Dendritic cell treated with granulocyte-macrophage colony-stimulating factor and Interleukin-4, amounts not matched to agents 40 ng/mL and 50 ng/mL, for 4 days (primary cell): ENCODE measurements around the gene ZNF280D.

Experiments used
- H3K27ac Mint-ChIP-seq: one replicate; pipeline ENCODE4 v1.8.0; 2022; ENCODE audit warnings: mild to moderate bottlenecking, mixed read lengths
- H3K27me3 Mint-ChIP-seq: one replicate; pipeline ENCODE4 v1.8.0; 2022; ENCODE audit warnings: mild to moderate bottlenecking, mixed read lengths
- H3K36me3 Mint-ChIP-seq: one replicate; pipeline ENCODE4 v1.8.0; 2022; ENCODE audit warnings: low read depth, mixed read lengths
- H3K4me1 Mint-ChIP-seq: one replicate; pipeline ENCODE4 v1.8.0; 2022; ENCODE audit warnings: low read depth, mixed read lengths
- H3K4me3 Mint-ChIP-seq: one replicate; pipeline ENCODE4 v1.8.0; 2022; ENCODE audit warnings: mild to moderate bottlenecking, moderate library complexity, mixed read lengths
- H3K9me3 Mint-ChIP-seq: one replicate; pipeline ENCODE4 v1.8.0; 2022; ENCODE audit warnings: mixed read lengths
- intact Hi-C: fragments of 100-400 bp; cut with micrococcal nuclease; formaldehyde crosslinking; loops from one replicate; pipeline ENCODE4 v1.15.0; 2022

The ZNF280D gene

DNA sequence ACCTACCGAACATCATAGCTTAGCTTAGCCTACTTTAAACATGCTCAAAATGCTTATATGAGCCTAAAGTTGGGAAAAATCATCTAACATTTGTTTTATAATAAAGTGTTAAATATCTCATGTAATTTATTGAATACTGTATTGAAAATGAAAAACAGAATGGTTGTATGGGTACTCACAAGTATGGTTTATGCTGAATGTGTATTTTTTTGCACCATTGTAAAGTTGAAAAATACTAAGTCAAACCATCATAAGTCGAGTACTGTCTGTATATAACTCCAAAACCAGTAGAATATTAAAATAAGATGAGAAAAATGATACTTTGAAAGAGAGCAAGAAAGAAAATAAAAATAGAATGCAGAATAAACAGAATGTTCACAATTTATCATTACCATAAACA lies 115.7 kb downstream of the ZNF280D start:
- H3K9me3 Mint-ChIP-seq, result no peaks in the 10 kb centered on the region

GRCh38 chr15:56616551-56616950 lies 116.8 kb downstream of the ZNF280D start:
- Mint-ChIP-seq H3K9me3 (no peaks in the 10 kb centered on the region), H3K27ac (no peak overlapping the region)
- intact Hi-C loops, result no loop called here

More for the DNA sequence above, 115.7 kb downstream of the ZNF280D start:
- Mint-ChIP-seq H3K36me3 (no peaks in the 10 kb centered on the region), H3K4me1 (peaks cover 7% of the 10 kb centered on the region), H3K27me3 (no peaks in the 10 kb centered on the region), H3K27ac (no peak overlapping the region), H3K4me3 (no peak overlapping the region)
- intact Hi-C loops, result no loop called here

DNA sequence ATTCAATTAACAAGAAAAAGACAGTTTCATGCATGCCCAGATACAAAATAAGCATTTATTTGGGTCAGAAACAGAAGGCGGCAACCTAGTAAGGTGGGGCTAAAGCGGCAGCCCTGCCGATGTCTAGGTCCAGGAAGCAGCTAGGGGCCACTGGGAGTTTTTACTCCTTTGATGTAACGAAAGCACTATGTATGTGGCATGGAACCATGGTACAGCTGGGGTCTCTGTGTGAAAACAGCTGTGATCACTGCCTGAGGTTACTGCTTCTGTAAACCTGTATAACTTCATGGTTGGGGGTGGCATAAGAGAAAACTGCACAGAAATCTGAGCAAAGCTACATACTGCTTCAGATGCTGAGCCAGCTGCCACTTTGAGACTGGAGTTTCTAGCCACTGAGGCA lies 119.5 kb downstream of the ZNF280D start:
- Mint-ChIP-seq H3K27me3 (no peaks in the 10 kb centered on the region), H3K36me3 (no peaks in the 10 kb centered on the region), H3K9me3 (no peaks in the 10 kb centered on the region), H3K4me1 (no peaks in the 10 kb centered on the region), H3K27ac (no peak overlapping the region), H3K4me3 (no peak overlapping the region)
- intact Hi-C loops, result no loop called here

More at GRCh38 chr15:56616551-56616950, 116.8 kb downstream of the ZNF280D start:
- H3K4me3 Mint-ChIP-seq, result no peak overlapping the region
- H3K36me3 Mint-ChIP-seq, result no peaks in the 10 kb centered on the region
- peaks cover 7% of the 10 kb centered on the region for H3K4me1 Mint-ChIP-seq
- H3K27me3 Mint-ChIP-seq, result no peaks in the 10 kb centered on the region

GRCh38 chr15:56608993-56609392 lies 124.3 kb downstream of the ZNF280D start:
- H3K27ac Mint-ChIP-seq, result no peak overlapping the region
- H3K9me3 Mint-ChIP-seq, result peaks cover 19% of the 10 kb centered on the region
- H3K4me3 Mint-ChIP-seq, result no peak overlapping the region
- H3K4me1 Mint-ChIP-seq, result no peaks in the 10 kb centered on the region
- no peaks in the 10 kb centered on the region for H3K27me3 Mint-ChIP-seq
- H3K36me3 Mint-ChIP-seq, result no peaks in the 10 kb centered on the region
- intact Hi-C loops, result no loop called here

- no peaks in the 10 kb centered on the region for H3K4me1 Mint-ChIP-seq
- H3K9me3 Mint-ChIP-seq, result peaks cover 19% of the 10 kb centered on the region
- intact Hi-C loops, result no loop called here
- no peak overlapping the region for H3K4me3 Mint-ChIP-seq
- H3K27ac Mint-ChIP-seq, result no peak overlapping the region
- no peaks in the 10 kb centered on the region for H3K27me3 Mint-ChIP-seq
- H3K36me3 Mint-ChIP-seq, result no peaks in the 10 kb centered on the region
Observed at GRCh38 chr15:56608140-56608778, 125.0 kb downstream of the ZNF280D start.

DNA sequence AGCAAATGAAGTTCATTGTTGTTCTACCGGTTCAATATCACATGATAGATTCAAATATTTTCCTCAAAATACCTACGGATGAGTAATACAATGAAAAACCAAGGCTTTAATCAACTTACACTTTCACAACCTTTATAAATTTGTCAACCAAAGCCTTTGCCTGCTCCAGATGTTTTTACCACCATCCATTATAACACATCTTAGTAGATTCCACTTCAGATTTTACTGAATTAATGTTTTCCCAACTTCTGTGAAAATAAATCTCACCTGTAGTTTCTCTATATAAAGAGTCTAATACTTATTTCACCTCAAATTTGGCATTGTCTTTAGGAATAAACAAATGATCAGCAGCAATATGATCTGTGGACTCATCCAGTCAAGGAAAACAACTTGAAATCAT lies 131.1 kb downstream of the ZNF280D start:
- H3K27ac Mint-ChIP-seq, result no peak overlapping the region
- no peaks in the 10 kb centered on the region for H3K27me3 Mint-ChIP-seq
- H3K36me3 Mint-ChIP-seq, result no peaks in the 10 kb centered on the region
- H3K4me3 Mint-ChIP-seq, result no peak overlapping the region
- intact Hi-C loops, result no loop called here
- peaks cover 40% of the 10 kb centered on the region for H3K9me3 Mint-ChIP-seq
- no peaks in the 10 kb centered on the region for H3K4me1 Mint-ChIP-seq

GRCh38 chr15:56600380-56600779 lies 132.9 kb downstream of the ZNF280D start:
- Mint-ChIP-seq H3K36me3 (no peaks in the 10 kb centered on the region), H3K4me1 (no peaks in the 10 kb centered on the region), H3K4me3 (no peak overlapping the region), H3K9me3 (peaks cover 29% of the 10 kb centered on the region), H3K27me3 (no peaks in the 10 kb centered on the region), H3K27ac (no peak overlapping the region)
- intact Hi-C loops, result no loop called here

GRCh38 chr15:56598991-56599390 lies 134.3 kb downstream of the ZNF280D start:
- H3K9me3 Mint-ChIP-seq, result peaks cover 21% of the 10 kb centered on the region
- H3K36me3 Mint-ChIP-seq, result no peaks in the 10 kb centered on the region
- H3K4me1 Mint-ChIP-seq, result no peaks in the 10 kb centered on the region
- intact Hi-C loops, result no loop called here
- no peak overlapping the region for H3K27ac Mint-ChIP-seq
- H3K27me3 Mint-ChIP-seq, result no peaks in the 10 kb centered on the region
- H3K4me3 Mint-ChIP-seq, result no peak overlapping the region

GRCh38 chr15:56587686-56588085 lies 145.6 kb downstream of the ZNF280D start:
- H3K4me3 Mint-ChIP-seq, result no peak overlapping the region

DNA sequence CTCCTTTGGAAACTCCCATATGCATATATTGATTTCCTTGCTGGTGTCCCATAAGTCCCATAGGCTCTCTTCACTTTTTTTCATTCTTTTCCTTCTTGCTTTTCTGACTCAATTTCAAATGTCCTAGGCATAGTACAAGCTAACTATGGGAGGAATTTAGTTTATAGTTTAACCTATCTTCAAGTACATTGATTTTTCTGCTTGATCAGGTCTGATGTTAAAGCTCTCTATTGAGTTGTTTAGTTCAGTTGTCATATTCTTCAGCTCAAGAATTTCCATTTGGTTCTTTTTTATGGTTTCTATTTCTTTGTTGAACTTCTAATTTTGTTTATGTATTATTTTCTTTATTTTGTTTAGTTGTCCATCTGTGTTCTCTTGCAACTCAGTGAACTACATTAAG lies 147.1 kb downstream of the ZNF280D start:
- Mint-ChIP-seq H3K27me3 (no peaks in the 10 kb centered on the region), H3K27ac (no peak overlapping the region), H3K4me1 (no peaks in the 10 kb centered on the region), H3K9me3 (peaks cover 63% of the 10 kb centered on the region), H3K4me3 (no peak overlapping the region), H3K36me3 (no peaks in the 10 kb centered on the region)
- intact Hi-C loops, result no loop called here

More at GRCh38 chr15:56587686-56588085, 145.6 kb downstream of the ZNF280D start:
- Mint-ChIP-seq H3K4me1 (no peaks in the 10 kb centered on the region), H3K27ac (no peak overlapping the region), H3K36me3 (no peaks in the 10 kb centered on the region), H3K9me3 (peaks cover 78% of the 10 kb centered on the region), H3K27me3 (no peaks in the 10 kb centered on the region)
- intact Hi-C loops, result no loop called here

- peaks cover 36% of the 10 kb centered on the region for H3K9me3 Mint-ChIP-seq
- intact Hi-C loops, result no loop called here
- no peak overlapping the region for H3K4me3 Mint-ChIP-seq
- H3K4me1 Mint-ChIP-seq, result no peaks in the 10 kb centered on the region
- H3K27me3 Mint-ChIP-seq, result no peaks in the 10 kb centered on the region
- H3K27ac Mint-ChIP-seq, result no peak overlapping the region
- no peaks in the 10 kb centered on the region for H3K36me3 Mint-ChIP-seq
Observed at GRCh38 chr15:56582785-56583184, 150.5 kb downstream of the ZNF280D start.
